ENCODE results near the gene NEDD4L.

The NEDD4L gene

GRCh38 chr18:58204776-58205442, 160.9 kb downstream of the NEDD4L start:
- Histone ChIP-seq H3K27me3 (ENCODE audit: low read length) (no peaks in the 10 kb centered on the region), H3K27ac (ENCODE audit: low read depth, low read length) (no peak overlapping the region), H2AFZ (ENCODE audit: low read depth, low read length, severe bottlenecking) (no peak overlapping the region), H3K4me2 (ENCODE audit: low read depth, low read length, poor library complexity, severe bottlenecking) (no peak overlapping the region), H3K36me3 (ENCODE audit: low read length) (no peaks in the 10 kb centered on the region), H3K9ac (ENCODE audit: low read length) (no peak overlapping the region), H3K79me2 (ENCODE audit: insufficient read depth, low read length) (no peaks in the 10 kb centered on the region), H3F3A (ENCODE audit: insufficient read depth) (no peaks in the 10 kb centered on the region), H3K9me3 (ENCODE audit: insufficient read depth, low read length) (no peaks in the 10 kb centered on the region), H3K9me2 (replicated peaks; ENCODE audit: insufficient read depth, low read length) (no peaks in the 10 kb centered on the region), H4K20me1 (ENCODE audit: low read depth, low read length) (no peaks in the 10 kb centered on the region), H3K4me3 (ENCODE audit: insufficient read depth, low read length, poor library complexity, severe bottlenecking) (no peak overlapping the region)
- TF ChIP-seq EZH2phosphoT487 (conservative IDR thresholded peaks at IDR 0.05; ENCODE audit: low read length) (no peak), CTCF (IDR thresholded peaks at IDR 0.05; ENCODE audit: insufficient read depth, low read length, poor library complexity, severe bottlenecking) (no peak)

- no peaks in the 10 kb centered on the region for H3K9me2 ChIP-seq (replicated peaks; ENCODE audit: insufficient read depth, low read length)
- H4K20me1 ChIP-seq (ENCODE audit: low read depth, low read length), result no peaks in the 10 kb centered on the region
- no peak overlapping the region for H3K4me3 ChIP-seq (ENCODE audit: insufficient read depth, low read length, poor library complexity, severe bottlenecking)
- no peaks in the 10 kb centered on the region for H3F3A ChIP-seq (ENCODE audit: insufficient read depth)
- no peak overlapping the region for H2AFZ ChIP-seq (ENCODE audit: low read depth, low read length, severe bottlenecking)
- no peak overlapping the region for H3K4me2 ChIP-seq (ENCODE audit: low read depth, low read length, poor library complexity, severe bottlenecking)
- TF ChIP-seq EZH2phosphoT487 (conservative IDR thresholded peaks at IDR 0.05; ENCODE audit: low read length) (no peak), CTCF (IDR thresholded peaks at IDR 0.05; ENCODE audit: insufficient read depth, low read length, poor library complexity, severe bottlenecking) (no peak)
- H3K36me3 ChIP-seq (ENCODE audit: low read length), result no peaks in the 10 kb centered on the region
- no peak overlapping the region for H3K27ac ChIP-seq (ENCODE audit: low read depth, low read length)
- H3K9me3 ChIP-seq (ENCODE audit: insufficient read depth, low read length), result no peaks in the 10 kb centered on the region
- no peaks in the 10 kb centered on the region for H3K27me3 ChIP-seq (ENCODE audit: low read length)
- H3K79me2 ChIP-seq (ENCODE audit: insufficient read depth, low read length), result no peaks in the 10 kb centered on the region
- no peak overlapping the region for H3K9ac ChIP-seq (ENCODE audit: low read length)
Measured at GRCh38 chr18:58205443-58206160, 161.6 kb downstream of the NEDD4L start.

GRCh38 chr18:58207520-58208152, 163.6 kb downstream of the NEDD4L start:
- Histone ChIP-seq H3K79me2 (ENCODE audit: insufficient read depth, low read length) (no peaks in the 10 kb centered on the region), H3K9ac (ENCODE audit: low read length) (no peak overlapping the region), H3K27ac (ENCODE audit: low read depth, low read length) (no peak overlapping the region), H3K4me2 (ENCODE audit: low read depth, low read length, poor library complexity, severe bottlenecking) (no peak overlapping the region), H3K9me2 (replicated peaks; ENCODE audit: insufficient read depth, low read length) (no peaks in the 10 kb centered on the region), H3K4me3 (ENCODE audit: insufficient read depth, low read length, poor library complexity, severe bottlenecking) (no peak overlapping the region), H2AFZ (ENCODE audit: low read depth, low read length, severe bottlenecking) (no peak overlapping the region), H3K27me3 (ENCODE audit: low read length) (no peaks in the 10 kb centered on the region), H4K20me1 (ENCODE audit: low read depth, low read length) (no peaks in the 10 kb centered on the region), H3K36me3 (ENCODE audit: low read length) (no peaks in the 10 kb centered on the region), H3K9me3 (ENCODE audit: insufficient read depth, low read length) (no peaks in the 10 kb centered on the region), H3F3A (ENCODE audit: insufficient read depth) (no peaks in the 10 kb centered on the region)
- no peak for TF ChIP-seq CTCF (IDR thresholded peaks at IDR 0.05; ENCODE audit: insufficient read depth, low read length, poor library complexity, severe bottlenecking)
- TF ChIP-seq EZH2phosphoT487 (conservative IDR thresholded peaks at IDR 0.05; ENCODE audit: low read length), result no peak
